ENCODE results near the gene SEMA3C.

The SEMA3C gene

DNA sequence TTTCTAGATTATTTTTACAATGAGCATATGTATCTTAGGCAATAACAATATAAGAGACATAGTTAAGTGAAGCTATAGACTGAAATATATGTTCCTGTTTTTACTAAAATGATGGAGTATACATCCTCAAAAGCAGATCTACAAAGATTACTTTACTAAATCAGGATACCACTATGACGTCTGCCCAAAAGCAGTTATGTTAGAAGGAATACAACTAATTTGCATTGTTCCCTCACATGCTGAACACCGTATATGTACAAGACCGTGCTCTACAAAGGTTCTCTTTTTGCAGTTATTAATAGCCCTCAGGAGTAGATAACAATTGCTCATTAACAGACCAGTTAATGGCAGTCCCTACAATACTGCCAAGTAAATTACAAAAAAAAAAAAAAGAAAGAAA, 143.0 kb downstream of the SEMA3C start:
- DNase-seq (ENCODE audit: low read depth): no peak

DNA sequence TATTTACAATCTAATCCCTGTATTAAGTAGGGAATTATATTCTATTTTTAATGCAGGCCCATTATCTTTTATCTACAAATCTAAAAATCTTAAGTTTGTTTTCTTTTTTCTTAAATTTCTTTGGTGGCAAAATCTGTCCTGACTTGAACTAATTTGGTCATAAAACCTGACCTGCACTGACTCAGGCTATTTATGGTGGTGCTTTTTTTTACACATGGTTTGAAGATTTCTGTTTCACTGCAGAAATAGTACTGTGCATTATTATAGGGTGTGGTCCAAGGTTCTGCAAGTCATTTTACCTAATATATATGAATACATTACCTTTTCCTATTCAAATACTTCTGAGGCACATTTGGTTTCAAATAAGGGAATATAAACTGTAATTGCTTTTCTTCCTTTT, 143.4 kb downstream of the SEMA3C start:
- no peak for DNase-seq (ENCODE audit: low read depth)

GRCh38 chr7:80774843-80775242, 144.0 kb downstream of the SEMA3C start:
- no peak for DNase-seq (ENCODE audit: low read depth)

DNA sequence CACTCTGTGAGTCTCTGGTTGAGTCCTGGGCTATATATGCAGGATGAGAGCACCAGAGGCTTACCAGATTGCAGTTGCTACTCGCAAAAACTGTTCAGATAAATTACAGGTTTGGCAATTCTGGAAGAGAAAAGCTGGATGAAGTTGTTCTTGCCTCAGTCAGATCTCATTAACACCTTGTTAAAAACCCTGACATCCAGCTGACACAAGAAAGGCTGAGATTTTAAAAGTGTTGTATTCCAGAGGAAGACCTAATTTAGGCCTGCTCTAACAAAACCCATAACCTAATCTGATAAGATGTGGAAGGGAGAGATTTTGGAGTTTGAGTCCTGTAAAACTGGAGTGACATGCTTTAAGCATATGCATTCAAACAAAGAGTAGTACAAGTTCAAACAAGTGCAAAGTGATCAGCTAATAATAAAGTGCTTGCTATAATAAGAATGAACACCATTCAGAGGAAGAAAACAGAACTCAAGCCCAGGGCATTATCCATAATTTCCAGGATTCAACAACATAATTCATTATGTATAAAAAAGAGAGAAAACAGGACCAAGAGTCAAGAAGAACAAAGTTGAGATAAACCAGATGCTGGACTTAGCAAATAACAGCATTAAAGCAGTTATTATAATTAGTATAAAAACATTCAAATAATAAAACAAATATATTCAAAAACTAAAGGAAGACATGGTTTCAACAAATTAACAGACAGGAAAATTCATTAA, 144.9 kb downstream of the SEMA3C start:
- DNase-seq (ENCODE audit: low read depth): no peak

DNA sequence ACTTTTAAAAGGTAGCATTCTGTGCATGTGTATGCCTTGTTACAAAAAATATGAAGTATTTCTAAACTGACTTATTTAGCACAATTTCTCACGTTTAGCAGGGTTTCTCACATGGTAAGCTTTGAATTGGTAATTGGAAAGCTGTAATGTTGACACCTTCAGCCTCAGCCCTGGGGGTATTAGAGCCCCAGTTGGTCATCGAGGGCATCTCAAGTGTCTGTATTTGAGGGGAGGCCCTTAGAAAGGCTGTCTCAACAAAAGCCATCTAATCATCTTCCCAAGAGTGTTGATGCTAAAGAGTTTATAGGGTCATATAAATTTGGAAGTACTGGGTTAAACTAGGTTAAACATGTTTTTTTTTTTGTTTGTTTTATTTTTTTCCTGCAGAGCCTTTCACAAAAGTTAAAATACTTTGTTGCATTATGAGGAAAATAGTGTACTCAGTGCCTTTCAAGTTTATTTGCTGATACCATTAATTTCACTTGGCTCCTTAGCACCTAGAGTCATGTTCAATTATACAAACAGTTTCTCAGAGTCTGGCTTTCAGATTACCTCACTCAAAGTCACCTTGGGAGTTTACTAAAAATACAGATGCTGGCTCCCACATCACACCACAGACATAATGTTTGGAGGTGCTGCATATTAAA, 146.4 kb downstream of the SEMA3C start:
- no peak for DNase-seq (ENCODE audit: low read depth)

DNA sequence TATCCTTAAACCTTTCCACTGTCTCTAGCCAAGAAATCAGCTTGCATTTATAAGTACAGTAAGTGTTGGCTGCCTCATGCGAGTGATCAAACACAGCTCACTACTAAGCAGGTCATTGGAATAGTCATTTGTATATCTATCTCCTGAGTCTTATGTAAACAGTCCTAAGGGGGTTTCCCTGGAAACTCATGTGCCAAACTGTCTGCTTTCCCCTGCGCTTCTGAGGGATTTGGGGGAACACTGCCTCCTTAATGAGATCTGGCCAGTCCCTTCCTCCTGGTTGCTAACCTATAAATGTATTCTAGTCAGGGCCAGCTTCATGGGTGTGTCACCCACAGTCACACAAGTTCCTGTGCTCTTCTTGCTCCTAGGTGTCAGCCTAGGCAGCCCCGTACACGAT, 147.3 kb downstream of the SEMA3C start:
- DNase-seq (ENCODE audit: low read depth): no peak

GRCh38 chr7:80770675-80771081, 148.2 kb downstream of the SEMA3C start:
- no peak for DNase-seq (ENCODE audit: low read depth)

GRCh38 chr7:80770061-80770460, 148.8 kb downstream of the SEMA3C start:
- DNase-seq (ENCODE audit: low read depth): no peak

GRCh38 chr7:80768756-80769155, 150.1 kb downstream of the SEMA3C start:
- DNase-seq (ENCODE audit: low read depth): no peak

- no peak for DNase-seq (ENCODE audit: low read depth)
Observed at GRCh38 chr7:80767654-80768053, 151.2 kb downstream of the SEMA3C start.

- no peak for DNase-seq (ENCODE audit: low read depth)
Observed at GRCh38 chr7:80766724-80767123, 152.1 kb downstream of the SEMA3C start.

DNA sequence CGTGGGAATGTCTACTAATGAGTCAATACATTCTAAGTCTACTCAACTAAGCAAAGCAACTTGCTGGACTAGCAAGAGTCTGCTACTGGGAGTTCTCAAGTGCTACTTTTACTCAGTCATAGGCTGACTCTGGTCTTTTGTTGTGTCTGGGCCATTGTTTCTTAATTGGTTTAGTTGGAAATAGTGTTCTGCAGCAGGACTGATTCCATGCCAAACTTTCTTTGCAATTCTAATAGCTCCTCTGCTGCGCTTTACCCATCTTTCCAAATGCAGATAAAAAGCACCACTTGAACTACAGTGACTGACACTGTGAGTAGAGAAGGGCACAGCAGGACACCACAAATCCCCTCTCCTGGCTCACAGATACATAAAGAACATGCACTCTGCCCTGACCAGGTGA, 154.7 kb downstream of the SEMA3C start:
- no peak for DNase-seq (ENCODE audit: low read depth)

DNA sequence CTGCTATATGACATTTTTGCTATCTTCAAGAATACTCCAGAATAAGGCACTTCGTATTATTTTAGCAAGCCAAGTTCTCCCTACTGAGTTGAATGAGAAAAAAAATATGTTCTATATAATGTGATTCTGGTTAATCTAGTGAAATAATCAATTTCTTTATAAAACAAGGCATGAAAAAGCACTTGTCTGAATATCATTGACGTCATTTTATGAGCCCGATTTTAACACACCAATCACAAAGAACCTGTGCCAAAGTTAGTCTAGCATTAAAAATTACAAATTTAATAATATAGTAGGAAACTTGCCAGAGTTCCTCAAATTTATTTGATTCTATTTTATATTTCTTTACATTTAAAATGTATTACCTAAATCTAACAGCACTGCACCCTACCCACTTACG, 155.1 kb downstream of the SEMA3C start:
- no peak for DNase-seq (ENCODE audit: low read depth)

- no peak for DNase-seq (ENCODE audit: low read depth)
Observed at GRCh38 chr7:80763289-80763688, 155.6 kb downstream of the SEMA3C start.

DNA sequence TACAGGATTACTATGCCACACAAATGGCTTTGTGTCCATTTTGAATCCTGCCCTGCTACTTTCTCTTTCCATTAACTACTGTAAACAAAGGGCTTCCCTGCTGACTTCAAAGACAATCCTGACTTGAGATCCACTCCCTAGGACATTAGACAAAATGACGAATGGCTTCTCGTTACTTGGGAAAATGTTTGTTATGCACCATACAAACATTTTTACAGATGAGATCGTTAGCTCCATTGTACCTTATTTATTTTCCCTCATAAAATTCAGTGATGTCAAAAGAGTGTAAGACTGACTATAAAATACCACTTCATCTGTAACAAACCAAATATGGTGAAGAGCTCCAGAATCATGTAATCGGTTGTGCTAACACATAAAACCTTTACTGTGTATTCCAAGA, 158.6 kb downstream of the SEMA3C start:
- no peak for DNase-seq (ENCODE audit: low read depth)

DNA sequence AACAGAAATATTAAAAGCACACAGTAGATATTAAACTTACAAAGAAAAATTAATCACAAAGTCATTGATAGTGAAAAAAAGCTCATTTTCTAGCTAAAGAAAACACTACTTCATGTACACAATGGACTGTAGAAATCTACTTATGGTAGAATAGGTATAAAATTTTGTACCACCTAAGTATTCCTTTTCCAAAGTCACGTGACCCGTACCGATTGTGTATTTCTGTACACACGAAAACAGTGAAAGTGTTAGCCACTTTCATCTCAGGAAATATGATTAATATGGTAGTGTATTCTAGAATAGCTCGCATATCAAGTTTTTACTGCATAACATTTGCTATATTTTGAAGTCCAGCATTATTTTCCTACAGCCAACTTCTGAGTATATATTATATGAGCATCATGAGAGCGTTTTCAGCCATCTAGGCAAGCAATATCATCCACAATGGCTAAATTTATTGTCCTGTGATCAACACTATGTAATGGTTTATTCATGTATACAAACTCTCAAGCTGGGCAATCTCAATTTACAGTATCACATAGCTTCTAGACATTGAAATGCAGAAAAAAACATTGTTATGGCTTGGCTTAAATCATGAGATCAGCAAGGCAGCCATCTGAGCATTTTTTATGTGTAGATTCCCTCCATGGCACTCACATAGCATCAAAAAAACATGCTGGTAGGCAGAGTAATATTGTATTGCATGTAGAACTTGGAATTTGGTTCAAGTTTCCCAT, 165.7 kb downstream of the SEMA3C start:
- DNase-seq (ENCODE audit: low read depth): no peak

GRCh38 chr7:80749270-80749669, 169.6 kb downstream of the SEMA3C start:
- no peak for DNase-seq (ENCODE audit: low read depth)

DNA sequence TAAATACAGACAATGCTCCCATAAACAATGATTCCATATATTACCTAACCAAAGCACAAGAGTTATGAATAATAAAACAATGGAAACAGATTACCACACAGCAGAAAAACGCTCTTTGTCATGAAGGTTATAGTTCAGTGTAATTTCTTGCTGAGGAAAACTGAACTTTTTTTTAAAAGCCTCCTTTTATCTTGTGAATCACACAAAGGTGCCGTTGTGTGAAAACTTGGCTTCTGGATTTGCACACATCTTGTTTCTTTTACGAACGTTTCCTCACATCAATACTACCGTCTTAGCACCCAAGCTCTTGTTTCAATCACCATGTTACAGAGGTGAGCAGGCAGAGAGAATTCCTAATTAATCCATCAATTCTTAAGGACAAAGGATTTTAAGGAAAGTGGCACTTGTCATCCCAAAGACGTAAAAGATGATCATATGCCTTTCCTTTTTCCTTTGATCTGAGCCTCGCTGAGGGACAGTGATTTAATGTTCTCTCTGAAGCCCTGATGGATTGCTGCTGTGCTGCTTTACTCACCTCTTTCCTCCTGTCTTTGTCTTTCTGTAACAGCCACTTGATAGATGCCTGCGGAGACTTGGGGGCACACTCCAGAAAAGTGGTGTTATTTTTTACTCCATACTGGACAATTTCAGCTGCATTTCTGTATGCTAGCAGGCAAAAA, 170.3 kb downstream of the SEMA3C start:
- DNase-seq (ENCODE audit: low read depth): no peak

DNA sequence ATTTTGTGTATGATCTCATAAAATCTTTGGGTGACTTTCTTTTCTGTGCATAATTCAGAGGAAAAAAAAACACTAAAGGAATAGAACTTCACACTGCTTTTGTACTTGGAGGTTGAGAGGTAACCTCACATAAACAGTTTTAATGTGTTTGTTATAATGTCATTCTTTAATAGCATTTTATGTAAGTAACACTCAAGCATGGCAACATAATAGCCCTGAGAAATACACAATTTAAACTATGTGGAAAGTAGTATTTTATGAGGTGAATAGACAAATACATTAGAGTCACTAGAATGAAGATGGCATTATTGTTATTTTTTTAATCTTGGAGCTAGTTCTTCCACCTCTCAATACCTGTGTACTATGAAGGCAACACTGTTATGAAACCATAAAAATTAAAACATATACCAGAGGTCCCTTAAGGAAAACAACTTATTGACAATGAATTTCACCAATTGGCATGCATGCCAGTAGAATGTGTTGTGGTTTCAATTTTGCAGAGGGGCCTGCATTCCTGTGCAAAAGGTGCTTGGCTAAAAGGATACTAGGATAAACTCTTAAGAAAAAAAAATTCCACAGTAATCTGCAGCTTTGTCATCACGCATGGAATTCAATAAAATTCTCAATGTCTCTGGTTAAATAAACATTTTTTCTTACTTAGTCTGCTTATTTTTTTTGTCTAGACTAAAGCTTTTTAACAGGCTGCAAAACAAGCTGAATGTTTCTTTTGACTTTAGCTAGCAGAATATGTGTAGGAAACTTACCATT, 177.9 kb downstream of the SEMA3C start:
- DNase-seq (ENCODE audit: low read depth): no peak

- no peak for DNase-seq (ENCODE audit: low read depth)
Observed at GRCh38 chr7:80736371-80737125, 182.3 kb downstream of the SEMA3C start.

GRCh38 chr7:80735330-80735729, 183.5 kb downstream of the SEMA3C start:
- DNase-seq (ENCODE audit: low read depth): no peak

Data from stimulated activated CD8-positive, alpha-beta memory T cell treated with anti-CD3 and anti-CD28 coated beads, Interleukin-15, amount 100 ng/mL, for 24 hours (primary cell).